Neutrophil (primary cell): ENCODE results near the gene RABGGTA.

Experiments used
- H3K27ac ChIP-seq: fragments of 200-600 bp; sonication (generic); 2 replicates; pipeline ENCODE4 v1.5.1; 2016; ENCODE audit warnings: mild to moderate bottlenecking, moderate library complexity
- H3K27me3 ChIP-seq: fragments of 200-600 bp; sonication (generic); 2 replicates; pipeline ENCODE4 v1.6.0; 2016; ENCODE audit warnings: mild to moderate bottlenecking
- H3K36me3 ChIP-seq: fragments of 200-600 bp; sonication (generic); 2 replicates; pipeline ENCODE4 v1.5.1; 2017
- H3K4me1 ChIP-seq, 2 experiments: fragments of 200-600 bp in 1 of 2; sonication (generic) in 1 of 2; 1 replicate in 1 of 2; 2 replicates in 1 of 2; pipeline versions ENCODE4 v1.5.1 to v1.6.1; 2013 to 2016; ENCODE audit warnings: low read depth in 1 of 2, low read length in 1 of 2, mild to moderate bottlenecking in 1 of 2, moderate library complexity in 1 of 2; ENCODE audit not compliant: control insufficient read depth in 1 of 2, insufficient read depth in 1 of 2
- H3K4me3 ChIP-seq, 2 experiments: fragments of 200-600 bp in 1 of 2; sonication (generic) in 1 of 2; 1 replicate in 1 of 2; 2 replicates in 1 of 2; pipeline ENCODE4 v1.5.1; 2013 to 2016; ENCODE audit warnings: low read depth in 1 of 2, low read length in 1 of 2, mild to moderate bottlenecking in 1 of 2, moderate library complexity in 1 of 2
- H3K9me3 ChIP-seq: fragments of 200-600 bp; sonication (generic); 2 replicates; pipeline ENCODE4 v1.5.1; 2016
- TF ChIP-seq, protein P1 (sequence below): fragments of 200-600 bp; sonication (generic); IDR thresholded peaks from 2 replicates; pipeline ENCODE4 v1.5.1; 2016; ENCODE audit warnings: antibody characterized with exemption

RABGGTA gene

DNA sequence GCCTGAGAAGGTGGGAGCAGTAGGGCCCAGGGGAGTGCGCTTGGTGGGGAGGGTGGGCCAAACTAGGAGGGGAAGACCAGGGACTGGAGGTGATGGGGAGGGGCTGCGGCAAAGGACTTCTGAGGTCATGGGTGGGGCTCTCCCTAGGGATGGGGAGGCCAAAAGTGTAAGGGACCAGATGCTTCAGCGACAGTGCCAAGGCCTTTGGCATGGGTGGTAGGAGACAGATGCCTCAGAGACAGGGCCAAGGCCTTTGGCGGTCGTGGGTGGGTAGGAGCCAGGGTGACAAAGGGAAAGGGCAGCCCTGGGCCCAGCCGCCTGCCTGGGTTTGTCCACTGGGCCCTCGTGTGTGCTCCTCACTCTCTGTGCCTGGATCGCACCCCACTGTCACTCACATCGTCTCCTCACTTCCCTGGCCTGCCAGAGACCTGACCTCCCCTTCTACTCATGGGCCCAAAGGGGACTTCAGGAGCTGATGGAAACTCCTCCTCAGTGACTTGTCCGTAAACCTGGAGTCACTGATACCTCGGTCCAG, 13.2 kb upstream of the RABGGTA start:
- TF ChIP-seq, protein P1, sequence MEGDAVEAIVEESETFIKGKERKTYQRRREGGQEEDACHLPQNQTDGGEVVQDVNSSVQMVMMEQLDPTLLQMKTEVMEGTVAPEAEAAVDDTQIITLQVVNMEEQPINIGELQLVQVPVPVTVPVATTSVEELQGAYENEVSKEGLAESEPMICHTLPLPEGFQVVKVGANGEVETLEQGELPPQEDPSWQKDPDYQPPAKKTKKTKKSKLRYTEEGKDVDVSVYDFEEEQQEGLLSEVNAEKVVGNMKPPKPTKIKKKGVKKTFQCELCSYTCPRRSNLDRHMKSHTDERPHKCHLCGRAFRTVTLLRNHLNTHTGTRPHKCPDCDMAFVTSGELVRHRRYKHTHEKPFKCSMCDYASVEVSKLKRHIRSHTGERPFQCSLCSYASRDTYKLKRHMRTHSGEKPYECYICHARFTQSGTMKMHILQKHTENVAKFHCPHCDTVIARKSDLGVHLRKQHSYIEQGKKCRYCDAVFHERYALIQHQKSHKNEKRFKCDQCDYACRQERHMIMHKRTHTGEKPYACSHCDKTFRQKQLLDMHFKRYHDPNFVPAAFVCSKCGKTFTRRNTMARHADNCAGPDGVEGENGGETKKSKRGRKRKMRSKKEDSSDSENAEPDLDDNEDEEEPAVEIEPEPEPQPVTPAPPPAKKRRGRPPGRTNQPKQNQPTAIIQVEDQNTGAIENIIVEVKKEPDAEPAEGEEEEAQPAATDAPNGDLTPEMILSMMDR: no peak
- H3K36me3 ChIP-seq: peaks cover 5% of the 10 kb centered on the region
- no peaks in the 10 kb centered on the region for H3K27me3 ChIP-seq

DNA sequence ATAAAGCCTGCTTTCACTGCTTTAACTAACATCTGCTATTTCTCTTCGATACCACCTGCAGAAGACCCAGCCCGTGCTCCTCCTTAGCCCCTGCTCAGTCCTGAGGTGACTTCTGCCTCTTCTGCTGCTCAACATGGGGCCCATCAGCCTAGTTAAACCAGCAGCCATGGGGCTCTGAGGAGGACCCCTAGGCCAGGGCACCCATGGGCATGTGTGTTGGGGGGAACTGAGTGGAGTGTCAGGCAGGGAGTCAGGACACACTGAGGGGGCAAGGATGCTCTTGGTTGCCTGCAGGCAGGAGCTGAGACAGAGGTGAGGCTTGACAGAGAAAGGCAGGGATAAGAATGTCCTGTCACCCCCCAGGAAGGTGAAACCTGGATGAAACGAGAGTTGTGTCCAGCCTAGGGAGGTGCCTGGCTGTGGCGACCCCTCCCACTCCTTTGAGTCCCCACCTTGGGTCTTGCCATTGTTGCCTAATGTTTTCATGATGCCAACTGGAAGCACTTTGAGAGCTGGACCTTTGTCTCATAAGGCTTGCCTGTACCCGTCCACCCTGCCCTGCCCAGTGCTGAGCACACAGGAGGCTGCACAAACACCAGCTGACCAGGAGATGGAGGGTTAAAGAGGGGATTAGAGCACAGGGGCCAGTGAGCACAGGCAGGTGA, 12.5 kb upstream of the RABGGTA start:
- TF ChIP-seq, protein P1: no peak
- H3K4me1 ChIP-seq: peaks cover 37 to 40% of the 10 kb centered on the region in 2 experiments

More for the DNA sequence above, 13.2 kb upstream of the RABGGTA start:
- Histone ChIP-seq H3K4me3 (no peak overlapping the region), H3K27ac (no peak overlapping the region), H3K4me1 (peaks cover 30 to 34% of the 10 kb centered on the region in 2 experiments), H3K9me3 (no peaks in the 10 kb centered on the region)

DNA sequence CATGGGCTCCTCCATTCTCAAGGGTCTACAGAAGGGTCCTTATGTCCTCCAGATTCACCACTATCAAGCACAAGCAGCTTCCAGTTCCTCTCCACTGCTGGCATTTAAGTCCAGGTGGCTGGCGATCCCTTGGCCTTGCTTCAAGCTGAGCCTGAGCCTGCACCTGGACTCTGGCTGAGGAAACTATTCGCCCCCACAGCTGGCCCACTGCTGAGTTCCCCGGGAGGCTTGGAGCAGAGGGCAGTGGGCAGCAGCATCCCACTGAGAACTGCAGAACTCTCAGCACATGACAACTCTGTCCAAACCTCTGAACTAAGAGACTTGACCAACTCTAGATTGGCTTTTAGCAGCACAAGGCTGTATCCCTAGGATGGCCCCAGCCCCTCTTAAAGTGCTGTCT, 11.3 kb upstream of the RABGGTA start:
- Histone ChIP-seq H3K9me3 (no peaks in the 10 kb centered on the region), H3K4me3 (no peak overlapping the region), H3K27me3 (no peaks in the 10 kb centered on the region), H3K4me1 (peaks cover 48 to 52% of the 10 kb centered on the region in 2 experiments), H3K27ac (peak overlapping the region; percentile 97), H3K36me3 (no peaks in the 10 kb centered on the region)
- TF ChIP-seq, protein P1: no peak

More for the DNA sequence above, 12.5 kb upstream of the RABGGTA start:
- Histone ChIP-seq H3K9me3 (no peaks in the 10 kb centered on the region), H3K27me3 (no peaks in the 10 kb centered on the region), H3K4me3 (no peak overlapping the region), H3K36me3 (no peaks in the 10 kb centered on the region), H3K27ac (no peak overlapping the region)

DNA sequence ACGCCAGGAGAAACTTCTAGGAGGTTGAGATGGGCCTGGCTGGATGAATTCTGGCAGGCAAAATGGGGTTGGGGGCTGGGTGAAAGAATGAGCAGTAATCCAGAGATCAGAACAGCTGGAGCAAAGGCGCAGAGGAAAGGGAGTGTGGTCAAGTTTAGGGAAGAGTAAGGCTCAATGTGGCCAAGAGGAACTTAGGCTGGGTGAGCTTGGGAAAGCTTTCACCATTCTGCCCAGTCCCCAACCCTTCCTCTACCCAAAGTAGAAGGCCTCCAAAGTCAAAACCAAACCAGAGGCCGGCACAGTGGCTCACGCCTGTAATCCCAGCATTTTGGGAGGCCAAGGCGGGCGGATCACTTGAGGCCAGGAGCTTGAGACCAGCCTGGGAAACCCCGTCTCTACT, 10.2 kb upstream of the RABGGTA start:
- Histone ChIP-seq H3K36me3 (no peaks in the 10 kb centered on the region), H3K27ac (peak overlapping the region; percentile 97), H3K27me3 (no peaks in the 10 kb centered on the region), H3K4me3 (no peak overlapping the region), H3K9me3 (no peaks in the 10 kb centered on the region), H3K4me1 (peaks cover 60 to 63% of the 10 kb centered on the region in 2 experiments)
- TF ChIP-seq, protein P1: no peak

DNA sequence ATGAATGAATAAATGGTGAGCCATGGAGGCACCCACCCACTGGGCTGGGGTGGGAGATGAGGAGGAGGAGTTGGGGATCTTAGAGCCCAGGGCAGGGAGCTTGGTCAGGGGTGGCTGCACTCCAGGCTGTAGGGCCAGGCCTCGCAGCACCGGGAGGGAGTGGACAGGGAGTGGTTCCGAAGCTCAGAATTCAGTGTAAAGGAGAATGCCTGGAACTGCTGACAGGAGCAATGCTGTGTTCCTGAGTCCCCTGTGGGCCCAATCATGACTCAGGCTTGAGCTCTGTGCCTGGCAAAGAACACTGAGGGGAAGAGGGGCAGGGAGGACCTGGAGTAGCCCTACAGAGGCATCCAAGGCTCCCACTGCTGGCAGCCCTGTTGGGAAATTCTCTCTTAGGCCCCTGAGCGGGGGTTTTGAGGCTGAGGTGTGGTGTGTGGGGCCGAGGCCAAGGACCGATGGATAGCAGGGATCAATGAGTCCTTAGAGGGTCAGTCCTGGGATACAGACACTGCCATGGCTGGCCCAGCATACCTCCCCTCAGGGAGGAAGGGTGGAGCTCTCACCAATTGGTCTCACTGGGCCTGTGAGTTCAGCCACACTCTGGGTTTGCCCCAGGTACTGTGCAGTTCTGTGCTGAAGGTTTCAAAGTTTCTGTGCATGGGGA, 9.5 kb upstream of the RABGGTA start:
- H3K36me3 ChIP-seq: no peaks in the 10 kb centered on the region
- peak overlapping the region; percentile 97 for H3K27ac ChIP-seq
- H3K4me1 ChIP-seq: peaks cover 64 to 68% of the 10 kb centered on the region in 2 experiments
- TF ChIP-seq, protein P1: no peak
- no peaks in the 10 kb centered on the region for H3K27me3 ChIP-seq
- no peaks in the 10 kb centered on the region for H3K9me3 ChIP-seq
- H3K4me3 ChIP-seq: no peak overlapping the region
